ENCODE data around the gene MMP17. TPM values are rescaled to one million over a fixed set of nuclear protein-coding genes. Genes with fewer than 3 reads are reported as not detected.

The MMP17 gene
- polyA plus RNA-seq, 1 donor: 0.65 TPM

DNA sequence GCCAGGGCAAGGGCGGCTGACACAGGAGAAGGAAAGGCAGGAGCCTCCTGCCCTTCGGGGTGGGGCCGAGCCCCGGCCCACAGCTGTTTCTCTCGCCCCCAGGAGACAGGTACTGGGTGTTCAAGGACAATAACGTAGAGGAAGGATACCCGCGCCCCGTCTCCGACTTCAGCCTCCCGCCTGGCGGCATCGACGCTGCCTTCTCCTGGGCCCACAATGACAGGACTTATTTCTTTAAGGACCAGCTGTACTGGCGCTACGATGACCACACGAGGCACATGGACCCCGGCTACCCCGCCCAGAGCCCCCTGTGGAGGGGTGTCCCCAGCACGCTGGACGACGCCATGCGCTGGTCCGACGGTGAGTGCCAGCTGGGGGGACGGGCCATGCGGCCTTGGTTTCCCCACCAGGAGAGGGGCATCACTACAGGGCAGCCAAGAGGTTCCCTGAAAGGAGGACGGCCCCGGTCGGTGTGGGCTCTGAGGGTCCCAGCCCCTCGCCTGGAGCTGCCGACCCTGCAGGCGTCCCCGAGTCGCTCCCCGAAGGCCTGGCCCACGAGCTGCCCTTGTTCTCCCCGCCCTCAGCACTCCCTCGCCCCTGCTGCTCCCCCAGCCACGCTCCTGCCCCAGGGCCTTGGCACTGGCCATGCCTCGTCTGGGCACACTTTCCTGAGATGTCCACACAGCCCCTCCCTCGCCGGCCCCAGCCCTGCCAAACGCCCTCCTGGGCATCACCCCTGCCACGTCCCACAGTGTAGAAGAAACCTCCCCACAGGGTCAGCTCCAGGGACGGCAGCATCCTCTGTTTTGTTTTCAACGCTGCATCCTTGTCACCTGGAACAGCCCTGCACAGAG is 21.7 kb downstream of the MMP17 start:
- DNase-seq: no peak

- DNase-seq: no peak
These were observed 22.8 kb downstream of the MMP17 start for GRCh38 chr12:131850856-131851559.

GRCh38 chr12:131851741-131852550 is 23.8 kb downstream of the MMP17 start:
- no peak for DNase-seq

DNA sequence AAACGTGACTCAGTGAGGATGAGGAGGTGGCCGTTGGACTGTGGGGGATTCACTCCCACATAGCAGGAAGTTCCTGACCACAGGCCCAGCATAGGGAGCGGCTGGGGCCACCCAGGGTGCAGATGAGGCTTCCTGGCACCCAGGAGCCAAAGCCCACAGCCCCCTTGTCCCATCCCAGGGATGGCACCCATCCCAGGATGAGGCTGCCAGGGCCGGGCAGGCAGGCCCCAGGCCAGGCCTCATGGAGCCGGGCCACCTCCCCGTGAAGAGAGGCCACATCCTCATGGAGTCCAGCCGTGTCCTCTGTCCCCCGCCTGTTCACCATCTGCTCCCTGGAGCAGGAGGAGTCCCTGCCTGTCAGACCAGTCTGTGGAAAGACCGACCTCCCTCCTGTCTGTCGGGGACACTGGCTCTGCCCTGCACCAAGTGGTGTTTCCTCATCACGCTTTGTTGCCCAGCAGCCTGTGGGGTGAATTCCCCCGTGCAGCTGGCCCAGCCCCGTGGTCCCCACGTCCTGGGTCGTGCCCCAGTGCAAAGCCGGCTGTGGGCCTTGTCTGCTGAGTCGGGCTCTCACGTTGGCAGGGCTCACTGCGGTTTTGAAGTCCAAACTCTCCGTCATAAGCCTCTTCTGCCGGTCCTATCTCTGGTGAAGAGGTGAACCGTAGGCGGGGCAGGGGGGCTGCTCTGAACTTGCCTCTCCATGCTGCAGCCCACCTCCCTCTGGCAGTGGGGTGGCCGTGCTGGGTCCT is 24.5 kb downstream of the MMP17 start:
- no peak for DNase-seq

DNA sequence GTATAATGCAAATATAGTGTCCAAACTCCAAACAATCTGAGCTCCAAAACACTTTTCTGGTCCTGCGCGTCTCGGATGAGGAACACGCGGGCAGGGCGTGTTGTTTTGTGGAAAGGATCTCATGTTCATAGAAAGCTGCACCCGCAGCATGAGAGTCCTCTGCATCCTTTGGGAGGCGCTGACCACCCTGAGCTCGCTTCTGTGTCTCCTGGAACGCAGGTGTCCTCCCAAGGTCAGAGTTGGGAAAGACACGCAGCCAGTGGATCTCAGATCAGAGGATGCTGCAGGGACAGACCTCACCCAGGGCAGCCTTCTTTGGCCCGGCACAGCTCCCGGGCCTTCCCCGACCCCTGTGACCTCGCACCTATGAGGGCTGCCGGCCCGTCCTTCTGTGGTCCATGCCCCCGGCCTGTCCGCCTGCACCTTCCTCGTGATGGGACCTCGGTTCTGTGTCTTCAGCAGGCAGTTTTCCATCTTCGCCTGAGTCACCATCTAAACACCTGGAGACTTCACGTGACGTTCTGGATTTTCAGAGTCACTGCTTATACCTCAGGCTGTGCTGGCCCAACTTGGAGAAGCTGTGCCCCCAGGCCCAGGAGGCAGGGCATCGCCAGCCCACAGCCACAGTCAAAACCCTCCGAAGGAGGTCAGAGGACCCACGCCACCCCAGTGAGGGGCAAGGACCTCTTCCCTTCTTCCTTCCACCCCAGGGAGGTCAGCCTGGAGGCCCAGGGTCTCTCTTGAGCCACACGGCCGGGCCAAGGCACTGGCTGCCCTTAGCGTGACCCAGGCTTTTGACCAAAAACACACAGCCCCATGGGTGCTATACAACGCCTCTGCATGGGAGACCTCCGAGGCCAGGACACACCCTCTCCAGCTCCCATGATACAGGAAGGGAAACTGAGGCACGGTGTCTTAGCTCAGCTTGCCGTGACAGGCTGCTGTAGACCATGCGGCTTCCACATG is 25.9 kb downstream of the MMP17 start:
- no peak for DNase-seq

GRCh38 chr12:131854861-131855476 is 26.8 kb downstream of the MMP17 start:
- no peak for DNase-seq

DNA sequence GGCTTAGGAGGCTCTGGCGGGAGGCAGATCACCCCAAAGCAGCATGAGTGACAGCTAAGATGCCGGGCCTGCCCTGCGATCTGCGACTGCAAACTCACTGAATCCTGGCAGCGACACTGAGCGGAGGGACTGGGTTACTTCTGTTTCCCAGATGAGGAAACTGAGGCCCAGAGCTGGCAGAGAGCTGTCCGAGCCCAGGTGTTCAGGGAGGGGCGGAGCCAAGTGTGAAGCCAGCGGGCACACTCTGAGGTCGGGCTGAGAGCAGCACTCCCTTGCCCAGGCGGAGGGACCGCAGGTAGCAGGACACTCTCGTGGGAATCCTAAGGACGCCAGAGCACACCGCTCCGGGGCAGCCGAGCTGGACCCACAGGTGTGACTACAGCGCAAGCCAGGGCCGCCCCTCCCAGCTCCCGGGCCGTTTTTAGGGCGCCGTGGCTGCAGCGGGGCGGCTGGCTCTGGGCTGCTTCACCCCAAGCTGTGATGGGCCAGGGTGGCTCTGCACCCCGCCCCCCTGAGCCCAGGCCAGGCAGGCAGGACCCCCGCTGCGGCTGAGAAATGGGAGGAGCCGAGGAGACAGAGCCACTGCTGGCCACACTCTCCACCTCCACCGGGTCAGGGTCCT is 27.4 kb downstream of the MMP17 start:
- DNase-seq: no peak

DNA sequence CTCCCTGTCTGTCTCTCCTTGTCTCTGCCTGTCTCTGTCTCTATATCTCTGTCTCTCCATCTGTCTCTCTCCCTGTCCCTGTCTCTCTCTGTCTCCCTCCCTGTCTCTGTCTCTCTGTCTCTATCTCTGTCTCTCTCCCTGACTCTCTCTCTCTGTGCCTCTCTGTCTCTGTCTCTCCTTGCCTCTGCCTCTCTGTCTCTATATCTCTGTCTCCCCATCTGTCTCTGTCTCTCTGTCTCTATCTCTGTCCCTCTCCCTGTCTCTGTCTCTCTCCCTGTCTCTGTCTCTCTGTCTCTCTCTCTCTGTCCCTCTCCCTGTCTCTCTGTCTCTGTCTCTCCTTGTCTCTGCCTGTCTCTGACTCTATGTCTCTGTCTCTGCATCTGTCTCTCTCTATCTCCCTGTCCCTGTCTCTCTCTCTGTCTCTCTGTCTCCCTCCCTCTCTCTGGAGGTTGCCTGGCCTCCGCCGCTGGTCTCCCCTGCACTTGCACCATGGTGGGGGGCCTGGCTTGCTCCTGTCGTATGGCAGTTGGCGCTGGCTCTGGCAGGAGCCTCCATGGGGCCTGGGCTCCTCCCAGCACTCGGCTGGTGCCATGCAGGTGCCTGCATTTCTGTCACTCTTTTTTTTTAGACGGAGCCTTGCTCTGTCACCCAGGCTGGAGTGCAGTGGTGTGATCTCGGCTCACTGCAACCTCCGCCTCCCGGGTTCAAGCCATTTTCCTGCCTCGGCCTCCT is 28.3 kb downstream of the MMP17 start:
- no peak for DNase-seq

- no peak for DNase-seq
These were observed 30.0 kb downstream of the MMP17 start for GRCh38 chr12:131857908-131858850.

GRCh38 chr12:131860472-131861260 is 32.5 kb downstream of the MMP17 start:
- peak; percentile 57 for DNase-seq

- DNase-seq: no peak
These were observed 33.3 kb downstream of the MMP17 start for GRCh38 chr12:131861261-131862083.

DNA sequence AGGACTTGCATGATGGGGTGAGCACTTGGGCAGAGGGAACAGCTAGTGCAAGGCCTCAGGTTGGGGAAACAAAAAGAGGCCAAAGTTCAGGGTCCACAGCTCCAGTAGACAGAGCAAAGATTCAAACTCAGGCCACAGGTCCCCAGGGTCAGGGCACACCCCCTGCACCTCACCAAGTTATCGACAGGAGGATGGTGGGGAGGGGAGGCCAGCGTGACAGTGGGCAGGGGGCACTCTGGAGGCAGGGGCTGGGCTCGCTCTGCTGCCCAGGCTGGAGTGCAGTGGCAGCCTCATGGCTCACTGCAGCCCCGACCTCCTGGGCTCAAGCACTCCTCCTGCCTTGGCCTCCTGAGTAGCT is 33.9 kb downstream of the MMP17 start:
- no peak for DNase-seq

DNA sequence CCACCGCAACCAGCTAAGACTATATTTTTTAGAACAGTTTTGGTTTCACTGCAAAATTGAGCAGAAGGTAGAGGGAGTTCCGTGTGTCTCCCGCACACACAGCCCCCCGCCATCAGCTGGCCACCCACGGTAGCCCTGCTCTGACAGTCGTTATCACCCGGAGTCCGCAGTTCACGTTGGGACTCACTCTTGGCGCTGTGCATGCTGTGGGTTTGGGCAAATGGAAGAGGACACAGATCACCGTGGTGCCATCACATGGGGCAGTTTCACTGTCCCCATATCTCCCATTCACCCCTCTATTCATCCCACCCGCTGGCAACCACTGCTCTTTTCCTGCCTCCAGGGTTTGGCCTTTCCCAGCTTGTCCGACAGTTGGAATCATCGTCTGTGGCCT is 34.4 kb downstream of the MMP17 start:
- DNase-seq: no peak

GRCh38 chr12:131862994-131863710 is 35.0 kb downstream of the MMP17 start:
- no peak for DNase-seq

DNA sequence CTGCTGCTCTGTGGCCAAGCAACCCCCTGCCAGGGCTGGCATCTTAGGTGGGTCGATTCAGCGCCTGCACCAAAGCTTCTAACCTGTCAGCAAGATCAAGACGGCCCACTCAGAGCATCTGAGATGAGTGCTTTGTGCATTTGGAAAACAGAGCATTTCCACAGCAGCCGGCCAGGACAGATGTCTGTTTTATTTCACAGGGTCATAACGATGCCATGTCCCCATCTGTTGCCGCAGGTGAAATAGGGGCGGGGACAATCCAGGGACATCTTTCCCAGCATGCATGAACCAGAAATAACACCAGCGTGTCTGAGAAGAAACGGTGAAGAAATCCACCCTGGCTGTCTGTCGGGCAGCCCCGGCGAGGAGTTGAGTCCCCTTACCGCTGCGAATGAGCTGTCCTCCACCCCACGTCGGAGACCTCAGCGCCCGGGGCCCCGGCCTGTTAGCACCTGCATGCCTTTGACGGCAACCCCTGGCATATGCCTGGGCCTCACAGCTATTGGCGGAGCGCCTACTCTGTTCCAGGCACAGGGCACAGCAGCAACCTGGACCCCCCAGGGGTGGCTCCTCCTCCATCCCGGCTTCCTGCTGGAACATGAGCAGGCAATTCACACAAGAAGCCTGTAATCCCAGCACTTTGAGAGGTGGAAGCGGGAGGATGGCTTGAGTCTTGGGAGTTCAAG is 35.7 kb downstream of the MMP17 start:
- DNase-seq: no peak

All from left kidney (tissue), 2 donors.